Measurements from ENCODE around the gene GH1.

- TF ChIP-seq, protein P1, sequence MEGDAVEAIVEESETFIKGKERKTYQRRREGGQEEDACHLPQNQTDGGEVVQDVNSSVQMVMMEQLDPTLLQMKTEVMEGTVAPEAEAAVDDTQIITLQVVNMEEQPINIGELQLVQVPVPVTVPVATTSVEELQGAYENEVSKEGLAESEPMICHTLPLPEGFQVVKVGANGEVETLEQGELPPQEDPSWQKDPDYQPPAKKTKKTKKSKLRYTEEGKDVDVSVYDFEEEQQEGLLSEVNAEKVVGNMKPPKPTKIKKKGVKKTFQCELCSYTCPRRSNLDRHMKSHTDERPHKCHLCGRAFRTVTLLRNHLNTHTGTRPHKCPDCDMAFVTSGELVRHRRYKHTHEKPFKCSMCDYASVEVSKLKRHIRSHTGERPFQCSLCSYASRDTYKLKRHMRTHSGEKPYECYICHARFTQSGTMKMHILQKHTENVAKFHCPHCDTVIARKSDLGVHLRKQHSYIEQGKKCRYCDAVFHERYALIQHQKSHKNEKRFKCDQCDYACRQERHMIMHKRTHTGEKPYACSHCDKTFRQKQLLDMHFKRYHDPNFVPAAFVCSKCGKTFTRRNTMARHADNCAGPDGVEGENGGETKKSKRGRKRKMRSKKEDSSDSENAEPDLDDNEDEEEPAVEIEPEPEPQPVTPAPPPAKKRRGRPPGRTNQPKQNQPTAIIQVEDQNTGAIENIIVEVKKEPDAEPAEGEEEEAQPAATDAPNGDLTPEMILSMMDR (conservative IDR thresholded peaks at IDR 0.05), result no peak
- no peak for TF ChIP-seq ZFX (IDR thresholded peaks at IDR 0.05)
Measured at GRCh38 chr17:63942309-63942985, 23.8 kb upstream of the GH1 start.
